ENCODE measurements around the gene BCL6B.

DNA sequence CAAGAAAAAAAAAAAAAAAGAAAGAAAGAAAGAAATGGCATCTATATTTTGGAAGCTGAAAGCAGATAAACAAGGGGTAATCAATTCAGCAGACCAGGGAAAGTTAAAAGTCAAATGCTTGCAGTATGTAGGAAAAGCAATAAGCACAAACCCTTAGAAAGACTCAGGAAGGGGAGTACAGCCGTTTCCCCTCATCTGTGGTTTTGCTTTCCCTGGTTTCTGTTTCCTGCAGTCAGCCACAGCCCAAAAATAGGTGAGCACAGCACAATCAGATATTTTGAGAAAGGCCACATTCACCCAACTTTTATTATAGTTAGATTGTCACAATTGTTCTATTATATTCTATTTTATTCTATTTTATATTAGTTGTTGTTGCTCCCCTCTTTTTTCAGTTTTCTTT, 41.4 kb upstream of the BCL6B start:
- no peak for TF ChIP-seq CTCF (IDR thresholded peaks at IDR 0.05; ENCODE audit: low read depth, low read length)
- no peak for TF ChIP-seq POLR2A (IDR thresholded peaks at IDR 0.05; ENCODE audit: extremely low read depth, insufficient read length)
- TF ChIP-seq MYC (IDR thresholded peaks at IDR 0.05; ENCODE audit: low read depth, low read length): no peak

Measured in NB4 (cell line).